Embryonic facial prominence (tissue), 1 donor: ENCODE results near the gene ATP1A2.
"Not testable (repeated sequence)": the region's sequence is repeated elsewhere in the genome, so short reads cannot be mapped to it uniquely, and the experiment has no call there.

Experiments
- DNase-seq: peaks from one replicate; pipeline ENCODE4 v3.0.0-alpha.2; 2016; ENCODE audit errors: extremely low spot score

ATP1A2 gene

DNA sequence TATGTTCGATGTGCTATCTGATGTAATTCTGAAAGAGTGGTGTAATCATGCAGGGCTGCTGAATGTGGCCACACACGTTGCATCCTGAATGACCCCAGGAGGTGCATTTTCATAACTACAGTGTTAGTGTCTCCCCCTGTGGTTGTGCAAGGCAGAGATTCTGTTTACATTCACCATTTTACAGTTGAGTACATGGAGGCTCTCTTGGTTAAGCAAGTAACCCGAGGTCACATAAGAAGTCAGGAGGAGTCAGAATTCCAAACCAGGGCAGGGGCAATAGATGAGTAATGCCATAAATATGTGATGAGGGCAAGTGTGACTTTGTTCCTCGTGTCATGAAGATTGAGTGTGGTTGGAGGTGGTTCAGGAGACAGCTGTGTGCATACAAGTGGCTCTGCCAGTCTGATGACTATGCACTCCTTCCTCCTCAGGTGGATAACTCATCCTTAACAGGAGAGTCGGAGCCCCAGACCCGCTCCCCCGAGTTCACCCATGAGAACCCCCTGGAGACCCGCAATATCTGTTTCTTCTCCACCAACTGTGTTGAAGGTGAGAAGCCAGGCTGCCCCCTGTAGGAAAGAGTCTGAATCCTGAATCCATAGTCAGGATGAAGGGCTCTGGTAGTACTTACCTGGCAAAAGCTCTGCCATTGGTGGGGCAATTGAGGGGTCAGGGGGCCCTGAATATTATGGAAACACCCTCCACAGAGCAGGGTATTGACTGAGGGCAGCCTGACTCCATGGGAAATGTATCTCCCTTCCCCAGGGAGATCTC lies 9.3 kb downstream of the ATP1A2 start:
- DNase-seq = no peak

DNA sequence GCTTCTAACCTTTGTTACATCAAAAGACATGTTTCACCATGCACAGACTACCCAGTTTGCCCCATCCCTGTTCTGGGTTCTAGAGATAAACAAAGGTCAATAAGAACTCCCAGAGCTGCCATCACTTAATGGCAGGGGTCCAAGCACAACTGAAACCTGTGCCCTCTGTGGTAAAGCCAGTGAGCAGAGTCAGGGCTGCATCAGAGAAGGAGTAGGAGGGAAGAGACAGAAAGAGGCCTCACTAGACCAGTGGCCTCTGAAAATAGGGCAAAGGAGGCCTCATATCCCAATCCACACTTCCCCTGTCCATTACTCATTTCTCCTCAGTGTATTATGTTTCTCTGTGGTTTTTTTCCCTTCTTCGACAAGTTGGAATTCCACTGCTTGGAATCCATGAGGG lies 10.2 kb downstream of the ATP1A2 start:
- no peak for DNase-seq

DNA sequence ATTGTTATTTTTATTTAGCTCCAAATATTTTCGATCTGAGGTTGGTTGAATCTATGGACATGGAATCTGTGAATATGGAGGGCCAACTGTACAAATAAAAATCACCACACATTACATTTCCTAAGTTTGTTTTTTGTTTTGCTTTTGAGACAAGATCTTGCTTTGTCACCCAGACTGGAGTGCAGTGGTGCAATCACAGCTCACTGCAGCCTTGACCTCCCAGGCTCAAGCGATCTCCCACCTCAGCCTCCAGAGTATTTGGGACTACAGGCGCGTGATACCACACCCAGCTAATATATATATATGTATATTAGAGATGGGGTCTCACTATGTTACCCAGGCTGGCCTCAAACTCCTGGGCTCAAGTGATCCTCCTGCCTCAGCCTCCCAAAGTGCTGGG lies 10.8 kb downstream of the ATP1A2 start:
- not testable (repeated sequence) for DNase-seq

DNA sequence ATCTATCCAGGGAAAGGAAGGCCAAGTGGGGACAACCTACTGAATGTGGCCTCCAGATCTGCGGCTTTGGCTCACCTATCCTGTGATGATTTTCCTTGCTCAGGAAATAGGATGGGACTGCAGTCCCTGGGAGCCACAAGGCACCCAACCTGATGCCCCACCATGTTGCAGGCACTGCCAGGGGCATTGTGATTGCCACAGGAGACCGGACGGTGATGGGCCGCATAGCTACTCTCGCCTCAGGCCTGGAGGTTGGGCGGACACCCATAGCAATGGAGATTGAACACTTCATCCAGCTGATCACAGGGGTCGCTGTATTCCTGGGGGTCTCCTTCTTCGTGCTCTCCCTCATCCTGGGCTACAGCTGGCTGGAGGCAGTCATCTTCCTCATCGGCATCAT lies 11.8 kb downstream of the ATP1A2 start:
- DNase-seq = no peak

DNA sequence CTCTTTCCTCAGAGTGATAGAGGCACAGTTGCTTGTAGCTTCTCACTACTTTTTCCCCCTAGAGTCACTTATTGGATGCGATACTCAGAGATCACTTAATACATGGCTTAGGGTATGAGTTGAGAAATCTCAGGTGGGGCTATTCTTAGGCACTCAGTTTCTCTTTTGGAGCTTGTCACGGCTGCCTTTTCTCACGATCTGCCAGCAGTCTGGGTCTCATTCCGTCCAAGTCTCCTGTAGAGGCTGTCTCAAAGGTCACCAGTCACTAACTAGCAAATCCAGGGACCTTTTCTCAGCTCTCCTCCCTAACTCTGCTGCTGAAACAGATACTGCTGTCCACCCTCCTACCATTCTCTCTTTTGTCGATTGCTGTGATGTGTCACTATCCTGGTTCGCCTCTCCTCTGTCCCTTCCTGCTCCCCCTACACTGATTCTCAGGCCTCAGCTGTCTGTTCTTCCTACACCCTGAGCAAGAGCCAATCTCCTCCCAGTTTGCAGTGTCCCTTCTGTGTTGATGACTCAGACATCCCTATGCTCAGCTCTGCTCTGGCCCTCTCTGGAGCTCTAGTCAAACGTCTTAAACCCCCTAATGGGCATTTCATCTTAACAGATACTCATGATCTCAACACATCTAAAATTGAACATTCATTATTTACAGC lies 12.4 kb downstream of the ATP1A2 start:
- DNase-seq = no peak

DNA sequence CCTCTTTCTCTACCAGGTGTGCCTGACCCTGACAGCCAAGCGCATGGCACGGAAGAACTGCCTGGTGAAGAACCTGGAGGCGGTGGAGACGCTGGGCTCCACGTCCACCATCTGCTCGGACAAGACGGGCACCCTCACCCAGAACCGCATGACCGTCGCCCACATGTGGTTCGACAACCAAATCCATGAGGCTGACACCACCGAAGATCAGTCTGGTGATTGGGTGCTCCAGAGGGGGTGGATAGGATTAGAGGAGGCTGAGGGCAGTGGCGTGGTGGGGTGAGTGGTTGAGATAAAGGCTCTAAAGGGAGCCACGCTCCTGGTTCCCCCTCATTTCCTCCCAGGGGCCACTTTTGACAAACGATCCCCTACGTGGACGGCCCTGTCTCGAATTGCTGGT lies 13.1 kb downstream of the ATP1A2 start:
- DNase-seq = no peak

- no peak for DNase-seq
These were observed 13.5 kb downstream of the ATP1A2 start for GRCh38 chr1:160129046-160129445.

- DNase-seq = no peak
These were observed 14.0 kb downstream of the ATP1A2 start for GRCh38 chr1:160129558-160129957.

DNA sequence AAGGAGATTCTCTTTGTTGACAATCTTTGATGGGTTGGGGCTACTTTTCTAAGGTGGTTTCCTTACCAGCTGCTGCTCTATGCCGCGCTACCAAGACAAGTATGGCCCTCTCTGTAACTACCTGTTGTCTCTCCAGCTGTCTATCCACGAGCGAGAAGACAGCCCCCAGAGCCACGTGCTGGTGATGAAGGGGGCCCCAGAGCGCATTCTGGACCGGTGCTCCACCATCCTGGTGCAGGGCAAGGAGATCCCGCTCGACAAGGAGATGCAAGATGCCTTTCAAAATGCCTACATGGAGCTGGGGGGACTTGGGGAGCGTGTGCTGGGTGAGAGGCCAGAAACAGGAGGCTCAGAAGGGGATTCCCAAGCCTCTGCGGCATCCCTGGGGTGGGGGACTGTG lies 14.4 kb downstream of the ATP1A2 start:
- DNase-seq = no peak

GRCh38 chr1:160130486-160130885 lies 14.9 kb downstream of the ATP1A2 start:
- DNase-seq = no peak

DNA sequence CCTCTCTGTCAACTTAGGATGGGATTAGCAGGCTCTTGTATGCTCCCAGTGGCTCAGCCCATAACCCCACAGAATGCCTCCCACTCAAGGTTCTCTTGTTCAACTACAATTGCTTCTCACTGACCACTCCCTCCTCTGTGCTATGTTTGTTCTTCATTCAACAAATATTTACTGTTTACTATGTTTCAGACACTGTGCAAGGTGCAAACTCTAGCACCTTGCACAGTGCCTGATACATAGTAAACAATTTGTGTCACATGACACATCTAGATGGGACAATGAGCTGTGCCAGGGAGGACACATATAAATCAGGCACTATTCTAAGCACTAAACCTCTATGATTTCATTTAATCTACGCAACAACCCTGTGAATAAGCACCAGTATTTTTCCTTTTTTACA lies 15.4 kb downstream of the ATP1A2 start:
- DNase-seq = no peak

- no peak for DNase-seq
These were observed 16.4 kb downstream of the ATP1A2 start for GRCh38 chr1:160131803-160132565.

DNA sequence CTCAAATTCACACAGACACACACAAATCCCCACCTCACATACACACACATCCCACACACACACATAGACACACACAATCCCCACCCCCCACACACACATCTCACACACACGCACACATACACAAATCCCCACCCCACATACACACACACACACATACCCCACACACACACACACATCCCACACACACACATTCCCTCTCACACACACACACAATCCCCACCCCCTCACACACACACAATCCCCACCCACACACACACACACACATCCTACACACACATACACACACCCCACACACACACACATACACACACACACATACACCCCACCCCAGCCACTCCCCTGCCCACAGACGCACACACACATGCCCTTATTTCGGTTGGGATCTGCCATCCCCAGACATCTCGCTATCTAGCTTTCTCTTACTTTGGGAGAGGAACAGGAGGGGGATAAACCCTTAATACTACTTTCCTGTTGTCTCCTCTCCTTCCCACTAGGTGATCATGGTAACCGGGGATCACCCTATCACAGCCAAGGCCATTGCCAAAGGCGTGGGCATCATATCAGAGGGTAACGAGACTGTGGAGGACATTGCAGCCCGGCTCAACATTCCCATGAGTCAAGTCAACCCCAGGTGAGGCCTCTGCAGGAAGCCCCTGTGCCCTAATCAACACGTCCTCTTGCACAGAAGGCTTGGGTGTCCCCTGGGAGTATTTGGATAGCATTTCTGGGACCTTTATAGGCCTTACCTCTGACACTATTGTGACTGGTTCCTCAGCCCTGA lies 18.6 kb downstream of the ATP1A2 start:
- no peak for DNase-seq

DNA sequence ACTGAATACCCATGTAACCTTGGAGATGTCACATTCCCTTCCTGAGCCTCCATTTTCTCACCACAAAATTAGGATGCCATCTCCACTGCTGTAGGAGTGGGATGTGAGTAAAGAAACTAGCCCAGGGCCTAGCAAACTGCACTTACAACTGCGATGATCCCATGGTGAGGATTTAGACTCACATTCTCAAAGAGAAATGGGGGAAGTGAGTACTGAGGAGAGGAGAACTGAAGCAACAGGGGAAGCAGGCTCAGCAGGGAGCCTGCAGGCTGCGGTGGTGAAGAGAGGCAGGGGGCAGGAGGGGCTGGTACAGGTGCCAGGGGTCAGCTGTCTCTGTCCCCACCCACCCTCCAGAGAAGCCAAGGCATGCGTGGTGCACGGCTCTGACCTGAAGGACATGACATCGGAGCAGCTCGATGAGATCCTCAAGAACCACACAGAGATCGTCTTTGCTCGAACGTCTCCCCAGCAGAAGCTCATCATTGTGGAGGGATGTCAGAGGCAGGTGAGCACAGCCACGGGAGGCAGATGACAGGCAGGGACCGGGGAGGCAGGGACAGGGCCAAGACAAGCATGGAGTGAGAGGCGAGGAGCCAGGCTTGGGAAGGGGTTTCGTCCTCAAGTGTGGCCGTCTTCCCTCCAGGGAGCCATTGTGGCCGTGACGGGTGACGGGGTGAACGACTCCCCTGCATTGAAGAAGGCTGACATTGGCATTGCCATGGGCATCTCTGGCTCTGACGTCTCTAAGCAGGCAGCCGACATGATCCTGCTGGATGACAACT lies 19.4 kb downstream of the ATP1A2 start:
- no peak for DNase-seq

- DNase-seq = no peak
These were observed 20.8 kb downstream of the ATP1A2 start for GRCh38 chr1:160136121-160136925.

- DNase-seq = no peak
These were observed 21.3 kb downstream of the ATP1A2 start for GRCh38 chr1:160136926-160137200.

GRCh38 chr1:160137216-160137862 lies 21.8 kb downstream of the ATP1A2 start:
- no peak for DNase-seq

DNA sequence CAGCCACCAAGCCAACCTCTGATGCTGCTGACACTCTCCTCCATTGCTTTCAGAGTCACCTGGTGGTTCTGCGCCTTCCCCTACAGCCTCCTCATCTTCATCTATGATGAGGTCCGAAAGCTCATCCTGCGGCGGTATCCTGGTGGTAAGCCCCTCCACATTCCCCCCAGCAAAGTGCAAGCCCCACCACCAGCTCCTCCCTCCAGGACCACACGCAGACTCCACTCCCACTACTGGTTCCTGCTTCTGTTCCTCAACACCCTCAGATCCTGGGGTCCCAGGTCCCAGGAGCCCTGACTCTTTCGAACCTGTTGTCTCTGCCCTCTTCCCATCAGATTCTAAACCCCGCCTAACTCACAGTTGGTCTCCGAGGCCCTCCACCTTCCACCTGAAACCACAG lies 24.3 kb downstream of the ATP1A2 start:
- no peak for DNase-seq

DNA sequence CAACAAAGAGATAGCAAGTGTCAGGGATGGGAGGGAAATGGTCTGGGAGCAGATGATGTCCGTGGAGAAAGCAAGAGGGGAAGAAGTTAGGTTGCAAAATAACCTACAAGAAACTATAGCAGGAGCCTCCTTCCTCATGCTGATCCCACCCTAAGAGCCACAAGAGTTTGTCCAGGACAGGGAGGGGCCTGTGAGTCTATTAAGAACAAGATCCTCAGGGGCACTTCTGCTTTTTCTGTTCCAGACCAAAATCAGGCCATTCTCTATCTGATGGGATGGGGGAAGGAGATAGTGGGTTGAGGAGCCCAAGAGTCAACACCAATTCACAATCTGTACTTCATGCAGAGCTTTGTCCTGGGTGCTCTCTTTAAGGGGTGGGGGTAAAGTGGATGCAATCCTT lies 28.1 kb downstream of the ATP1A2 start:
- DNase-seq = no peak

DNA sequence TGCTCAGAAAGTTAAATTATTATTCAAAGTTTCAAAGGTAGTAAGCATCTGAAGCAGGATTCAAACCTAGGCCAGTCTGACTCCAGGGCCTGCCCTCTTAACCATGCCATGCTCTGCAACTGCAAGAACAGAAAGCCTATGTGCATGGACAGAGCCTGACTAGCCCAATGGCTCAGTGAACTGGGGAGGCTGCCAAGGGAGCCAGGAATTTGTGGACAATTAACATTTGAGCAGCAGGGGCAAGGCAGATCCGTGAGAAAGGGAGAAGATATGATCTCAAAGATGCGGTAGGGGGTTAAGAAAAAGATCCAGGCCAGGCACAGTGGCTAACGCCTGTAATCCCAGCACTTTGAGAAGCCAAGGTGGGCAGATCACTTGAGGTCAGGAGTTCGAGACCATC lies 29.4 kb downstream of the ATP1A2 start:
- DNase-seq = no peak
